ENCODE data around the gene MMD2. TPM values are rescaled to one million over a fixed set of nuclear protein-coding genes. Genes with fewer than 3 reads are reported as not detected.
A peak's percentile ranks its signal among the peaks of the same experiment; 100 is the strongest.
"Not testable (repeated sequence)": the region's sequence is repeated elsewhere in the genome, so short reads cannot be mapped to it uniquely, and the experiment has no call there.

MMD2 gene
- total RNA-seq, 1 experiment from 2014 or later, result not detected

GRCh38 chr7:4981295-4981890 is 22.4 kb upstream of the MMD2 start:
- peaks cover 69% of the 10 kb centered on the region for H3K36me3 Mint-ChIP-seq
- H3K4me3 Mint-ChIP-seq; H3K27me3 Mint-ChIP-seq (ENCODE audit: low read depth); H3K4me1 Mint-ChIP-seq; CTCF ChIA-PET; H3K27ac Mint-ChIP-seq; DNase-seq (ENCODE audit: low spot score); H3K9me3 Mint-ChIP-seq; ATAC-seq; POLR2A ChIA-PET: not testable (repeated sequence)

- H3K36me3 Mint-ChIP-seq, result peaks cover 41% of the 10 kb centered on the region
- H3K4me1 Mint-ChIP-seq; DNase-seq (ENCODE audit: low spot score); H3K27me3 Mint-ChIP-seq (ENCODE audit: low read depth); ATAC-seq; POLR2A ChIA-PET; H3K27ac Mint-ChIP-seq; H3K9me3 Mint-ChIP-seq: not testable (repeated sequence)
- H3K4me3 Mint-ChIP-seq, result peak overlapping the region; percentile 46
- CTCF ChIA-PET, result interaction anchor here (0.8 kb wide), 1 partner anchor 149 kb away, joined by 3 read pairs; no protein-coding TSS in a partner anchor
Measured at GRCh38 chr7:4975626-4976025, 16.6 kb upstream of the MMD2 start.

GRCh38 chr7:4973728-4974198 is 14.8 kb upstream of the MMD2 start:
- ChIA-PET CTCF (interaction anchor here (0.5 to 2.2 kb wide), 44 partner anchors 8 to 1363 kb away, joined by 3 to 48 read pairs (median 5); partner anchors contain the start of genes MMD2, RADIL and RBAK), POLR2A (interaction anchor here (0.6 to 1.2 kb wide), 4 partner anchors 72 to 576 kb away, joined by 3 to 8 read pairs (median 6); partner anchors contain the start of genes RADIL and RBAK)
- peak overlapping the region; percentile 94 for H3K27ac Mint-ChIP-seq
- no peaks in the 10 kb centered on the region for H3K4me1 Mint-ChIP-seq
- peaks cover 28% of the 10 kb centered on the region for H3K36me3 Mint-ChIP-seq
- peak; percentile 95 for DNase-seq (ENCODE audit: low spot score)
- peak; percentile 98 for ATAC-seq
- H3K4me3 Mint-ChIP-seq, result peak overlapping the region; percentile 93
- H3K9me3 Mint-ChIP-seq, result peaks cover 4% of the 10 kb centered on the region
- no peaks in the 10 kb centered on the region; the same call in 1 of the 2 replicates for H3K27me3 Mint-ChIP-seq (ENCODE audit: low read depth)
- no peak for TF ChIP-seq ELF4 (CRISPR knock-in tag; IDR thresholded peaks at IDR 0.05; ENCODE audit: low read depth)
- TF ChIP-seq E2F4 (CRISPR knock-in tag; IDR thresholded peaks at IDR 0.05; ENCODE audit: borderline replicate concordance, low read depth), result no peak
- no peak for TF ChIP-seq NFE2L1 (CRISPR knock-in tag; IDR thresholded peaks at IDR 0.05)
- peak; percentile 81; the same call in 1 of the 2 replicates for TF ChIP-seq CTCF (IDR thresholded peaks at IDR 0.05)
- TF ChIP-seq FOXP1 (CRISPR knock-in tag; IDR thresholded peaks at IDR 0.05; ENCODE audit: borderline replicate concordance), result no peak; the same call in 1 of the 2 replicates
- peak; percentile 77; the same call in 1 of the 2 replicates for TF ChIP-seq HMGXB4 (CRISPR knock-in tag; IDR thresholded peaks at IDR 0.05)
- TF ChIP-seq CREM (CRISPR knock-in tag; IDR thresholded peaks at IDR 0.05), result 0 out of 2 replicates have a peak, but pooled peaks have one; percentile 36
- TF ChIP-seq GABPB1 (CRISPR knock-in tag; IDR thresholded peaks at IDR 0.05), result peak; percentile 38; the same call in 1 of the 2 replicates
- TF ChIP-seq ETV6 (CRISPR knock-in tag; IDR thresholded peaks at IDR 0.05), result peak; percentile 68; the same call in 1 of the 2 replicates
- no peak for TF ChIP-seq ZNF281 (CRISPR knock-in tag; IDR thresholded peaks at IDR 0.05)
- 0 out of 2 replicates have a peak, but pooled peaks have one; percentile 22 for TF ChIP-seq TEAD1 (CRISPR knock-in tag; IDR thresholded peaks at IDR 0.05)
- TF ChIP-seq PREB (CRISPR knock-in tag; IDR thresholded peaks at IDR 0.05; ENCODE audit: borderline replicate concordance), result no peak
- peak; percentile 67; the same call in 1 of the 2 replicates for TF ChIP-seq MAX (CRISPR knock-in tag; IDR thresholded peaks at IDR 0.05)
- TF ChIP-seq ATF3 (CRISPR knock-in tag; conservative IDR thresholded peaks at IDR 0.05), result no peak
- no peak for TF ChIP-seq ATF6 (CRISPR knock-in tag; IDR thresholded peaks at IDR 0.05)
- peak; percentile 65; the same call in 1 of the 2 replicates for TF ChIP-seq SP1 (CRISPR knock-in tag; conservative IDR thresholded peaks at IDR 0.05)
- TF ChIP-seq ATF1 (CRISPR knock-in tag; IDR thresholded peaks at IDR 0.05), result no peak
- no peak for TF ChIP-seq ZNF219 (CRISPR knock-in tag; IDR thresholded peaks at IDR 0.05; ENCODE audit: borderline replicate concordance)

All from WTC11 (cell line).